ENCODE data around the gene SETD3. TPM values are rescaled to one million over a fixed set of nuclear protein-coding genes. Genes with fewer than 3 reads are reported as not detected.

SETD3 gene
- total RNA-seq, 4 donors from 2014 or later: 29.1 to 65.4 (median 36.3) TPM

- intact Hi-C loops (cut with DNase I): no loop called here
Measured at GRCh38 chr14:99468836-99469592, 11.6 kb downstream of the SETD3 start.

GRCh38 chr14:99468081-99468480 is 12.6 kb downstream of the SETD3 start:
- no peak for DNase-seq
- WGBS, 2 donors: 81 to 84% methylated on average over 4 of the region's 4 CpGs

More at GRCh38 chr14:99468836-99469592, 11.6 kb downstream of the SETD3 start:
- 74 to 77% methylated on average over 8 of the region's 8 CpGs for WGBS, 2 donors
- peaks cover 0 to 16% (median 8%) of the 10 kb centered on the region in 3 donors for H3K36me3 ChIP-seq
- TF ChIP-seq POLR2A (IDR thresholded peaks at IDR 0.05): no peak
- TF ChIP-seq CTCF (IDR thresholded peaks at IDR 0.05): no peak
- H3K4me1 ChIP-seq: peaks cover 0 to 31% (median 3%) of the 10 kb centered on the region in 3 donors
- no peak overlapping the region for H3K27ac ChIP-seq
- no peak for DNase-seq
- no peaks in the 10 kb centered on the region for H3K27me3 ChIP-seq
- no peaks in the 10 kb centered on the region for H3K9me3 ChIP-seq
- no peak overlapping the region for H3K4me3 ChIP-seq

GRCh38 chr14:99467336-99468078 is 13.2 kb downstream of the SETD3 start:
- no peaks in the 10 kb centered on the region for H3K27me3 ChIP-seq
- no peak for DNase-seq
- H3K27ac ChIP-seq: no peak overlapping the region
- no peaks in the 10 kb centered on the region for H3K9me3 ChIP-seq
- intact Hi-C loops (cut with DNase I): no loop called here
- H3K36me3 ChIP-seq: peaks cover 0 to 31% (median 8%) of the 10 kb centered on the region in 3 donors
- H3K4me1 ChIP-seq: peaks cover 0 to 20% (median 0%) of the 10 kb centered on the region in 3 donors
- WGBS, 2 donors: 49 to 79% methylated on average over 8 to 9 of the region's 9 CpGs
- no peak overlapping the region for H3K4me3 ChIP-seq
- TF ChIP-seq POLR2A (IDR thresholded peaks at IDR 0.05): no peak
- no peak for TF ChIP-seq CTCF (IDR thresholded peaks at IDR 0.05)

More at GRCh38 chr14:99468081-99468480, 12.6 kb downstream of the SETD3 start:
- Histone ChIP-seq H3K9me3 (no peaks in the 10 kb centered on the region), H3K36me3 (peaks cover 0 to 26% (median 8%) of the 10 kb centered on the region in 3 donors), H3K27me3 (no peaks in the 10 kb centered on the region), H3K27ac (no peak overlapping the region), H3K4me3 (no peak overlapping the region), H3K4me1 (peaks cover 0 to 22% (median under 1%) of the 10 kb centered on the region in 3 donors)
- intact Hi-C loops (cut with DNase I): no loop called here
- TF ChIP-seq POLR2A (IDR thresholded peaks at IDR 0.05) (no peak), CTCF (IDR thresholded peaks at IDR 0.05) (no peak)

GRCh38 chr14:99466758-99467157 is 13.9 kb downstream of the SETD3 start:
- intact Hi-C loops (cut with DNase I): no loop called here
- H3K4me3 ChIP-seq: no peak overlapping the region
- 69 to 84% methylated on average over 3 of the region's 3 CpGs for WGBS, 2 donors
- no peaks in the 10 kb centered on the region for H3K9me3 ChIP-seq
- TF ChIP-seq CTCF (IDR thresholded peaks at IDR 0.05): no peak
- TF ChIP-seq POLR2A (IDR thresholded peaks at IDR 0.05): no peak
- H3K27me3 ChIP-seq: no peaks in the 10 kb centered on the region
- H3K4me1 ChIP-seq: peaks cover 0 to 20% (median 0%) of the 10 kb centered on the region in 3 donors
- no peak overlapping the region for H3K27ac ChIP-seq
- H3K36me3 ChIP-seq: peaks cover 0 to 39% (median 8%) of the 10 kb centered on the region in 3 donors
- DNase-seq: no peak

GRCh38 chr14:99465288-99465687 is 15.4 kb downstream of the SETD3 start:
- Histone ChIP-seq H3K27me3 (no peaks in the 10 kb centered on the region), H3K9me3 (no peaks in the 10 kb centered on the region), H3K4me1 (peaks cover 0 to 20% (median 0%) of the 10 kb centered on the region in 3 donors), H3K27ac (no peak overlapping the region), H3K36me3 (peaks cover 0 to 53% (median 8%) of the 10 kb centered on the region in 3 donors), H3K4me3 (no peak overlapping the region)
- 90 to 94% methylated on average over 6 to 8 of the region's 9 CpGs for WGBS, 2 donors
- intact Hi-C loops (cut with DNase I): no loop called here
- no peak for TF ChIP-seq CTCF (IDR thresholded peaks at IDR 0.05)
- TF ChIP-seq POLR2A (IDR thresholded peaks at IDR 0.05): no peak
- no peak for DNase-seq
